ENCODE data around the gene PTPRN2. TPM values are rescaled to one million over a fixed set of nuclear protein-coding genes. Genes with fewer than 3 reads are reported as not detected.

Gene PTPRN2
- total RNA-seq, 1 experiment from 2014 or later, result 2.1 TPM

- H3K9ac ChIP-seq (ENCODE audit: low read length), result no peak overlapping the region
- no TSS peak for BruUV-seq (replicated peaks)
- H2AFZ ChIP-seq (ENCODE audit: low read depth, low read length, poor library complexity, severe bottlenecking), result no peak overlapping the region
- RAD21 ChIA-PET (ENCODE audit: low non-redundant PET in 1 of 2, low total read pairs in 2 of 2, uncharacterized antibody in 2 of 2, unreplicated experiment in 2 of 2), result no interaction called here
- TF ChIP-seq YY1 (IDR thresholded peaks at IDR 0.05; ENCODE audit: extremely low read depth, insufficient replicate concordance, low read depth, low read length) (no peak), SRF (IDR thresholded peaks at IDR 0.05; ENCODE audit: low read depth) (no peak), RAD21 (IDR thresholded peaks at IDR 0.05; ENCODE audit: low read depth) (no peak), POLR2AphosphoS5 (IDR thresholded peaks at IDR 0.05; ENCODE audit: low read depth, low read length) (no peak), TCF7L2 (IDR thresholded peaks at IDR 0.05; ENCODE audit: borderline replicate concordance, extremely low read depth, insufficient read depth, insufficient read length) (no peak), SIN3A (IDR thresholded peaks at IDR 0.05; ENCODE audit: low read depth) (no peak), JUND (IDR thresholded peaks at IDR 0.05) (no peak), POLR2A (IDR thresholded peaks at IDR 0.05; ENCODE audit: borderline replicate concordance, extremely low read depth, insufficient read depth, insufficient read length) (no peak)
- H3K4me3 ChIP-seq (replicated peaks in 1 of 2; ENCODE audit: low read depth in 1 of 2, low read length in 2 of 2), result no peak overlapping the region
- intact Hi-C loops (cut with micrococcal nuclease), result no loop called here
- no peaks in the 10 kb centered on the region for H3K27me3 ChIP-seq (ENCODE audit: insufficient read depth, low read length)
- no peaks in the 10 kb centered on the region for H4K20me1 ChIP-seq (ENCODE audit: insufficient read depth)
- H3K9me2 ChIP-seq (ENCODE audit: insufficient read depth), result no peaks in the 10 kb centered on the region
- H3K9me3 ChIP-seq (ENCODE audit: control insufficient read depth in 1 of 2, insufficient read depth in 1 of 2, low read depth in 1 of 2, low read length in 2 of 2), result no peaks in the 10 kb centered on the region
- CTCF ChIA-PET, result no interaction called here
- H3K27ac ChIP-seq (ENCODE audit: low read depth, low read length), result no peak overlapping the region
- ATAC-seq (no peak), DNase-seq (ENCODE audit: low read depth, low spot score) (no peak)
- no peak overlapping the region for H3K4me2 ChIP-seq (ENCODE audit: low read length)
- no peaks in the 10 kb centered on the region for H3K79me2 ChIP-seq (ENCODE audit: insufficient read depth, low read length)
- H3K36me3 ChIP-seq (ENCODE audit: control insufficient read depth in 1 of 2, insufficient read depth in 2 of 2, low read length in 2 of 2), result no peaks in the 10 kb centered on the region
- no peaks in the 10 kb centered on the region for H3K4me1 ChIP-seq (ENCODE audit: control insufficient read depth in 1 of 2, insufficient read depth in 2 of 2, low read length in 2 of 2)
- POLR2A ChIA-PET, result no interaction called here
These were observed 195.4 kb downstream of the PTPRN2 start for GRCh38 chr7:158392251-158392650.

- BruUV-seq (replicated peaks), result no TSS peak
- ATAC-seq (no peak), DNase-seq (ENCODE audit: low read depth, low spot score) (no peak)
- Histone ChIP-seq H3K79me2 (ENCODE audit: insufficient read depth, low read length) (no peaks in the 10 kb centered on the region), H3K27me3 (ENCODE audit: insufficient read depth, low read length) (no peaks in the 10 kb centered on the region), H3K9me3 (ENCODE audit: control insufficient read depth in 1 of 2, insufficient read depth in 1 of 2, low read depth in 1 of 2, low read length in 2 of 2) (no peaks in the 10 kb centered on the region), H3K4me1 (ENCODE audit: control insufficient read depth in 1 of 2, insufficient read depth in 2 of 2, low read length in 2 of 2) (no peaks in the 10 kb centered on the region), H4K20me1 (ENCODE audit: insufficient read depth) (no peaks in the 10 kb centered on the region), H3K36me3 (ENCODE audit: control insufficient read depth in 1 of 2, insufficient read depth in 2 of 2, low read length in 2 of 2) (no peaks in the 10 kb centered on the region), H3K9ac (ENCODE audit: low read length) (no peak overlapping the region), H3K9me2 (ENCODE audit: insufficient read depth) (no peaks in the 10 kb centered on the region), H3K4me3 (replicated peaks in 1 of 2; ENCODE audit: low read depth in 1 of 2, low read length in 2 of 2) (no peak overlapping the region), H2AFZ (ENCODE audit: low read depth, low read length, poor library complexity, severe bottlenecking) (no peak overlapping the region), H3K27ac (ENCODE audit: low read depth, low read length) (no peak overlapping the region), H3K4me2 (ENCODE audit: low read length) (no peak overlapping the region)
- ChIA-PET RAD21 (ENCODE audit: low non-redundant PET in 1 of 2, low total read pairs in 2 of 2, uncharacterized antibody in 2 of 2, unreplicated experiment in 2 of 2) (no interaction called here), POLR2A (no interaction called here), CTCF (no interaction called here)
- intact Hi-C loops (cut with micrococcal nuclease), result no loop called here
- no peak for TF ChIP-seq EZH2phosphoT487 (IDR thresholded peaks at IDR 0.05; ENCODE audit: borderline replicate concordance)
- no peak for TF ChIP-seq EZH2 (IDR thresholded peaks at IDR 0.05)
- TF ChIP-seq ZNF274 (IDR thresholded peaks at IDR 0.05; ENCODE audit: low read depth, low read length), result no peak
- TF ChIP-seq POLR2AphosphoS5 (IDR thresholded peaks at IDR 0.05; ENCODE audit: low read depth, low read length), result no peak
- no peak for TF ChIP-seq ZFX (IDR thresholded peaks at IDR 0.05)
- no peak for TF ChIP-seq CTCF (IDR thresholded peaks at IDR 0.05 in 2 of 3, conservative IDR thresholded peaks at IDR 0.05 in 1 of 3; ENCODE audit: borderline replicate concordance in 1 of 3, insufficient read depth in 1 of 3, low read depth in 2 of 3, low read length in 2 of 3)
- no peak for TF ChIP-seq SRF (IDR thresholded peaks at IDR 0.05; ENCODE audit: low read depth)
- TF ChIP-seq MAX (IDR thresholded peaks at IDR 0.05), result no peak
These were observed 196.1 kb downstream of the PTPRN2 start for GRCh38 chr7:158391541-158391940.
